ENCODE measurements around the gene PPFIBP1.

PPFIBP1 gene

GRCh38 chr12:27553941-27554340 lies 29.9 kb downstream of the PPFIBP1 start:
- no peak for TF ChIP-seq CTCF (IDR thresholded peaks at IDR 0.05; ENCODE audit: insufficient read depth, missing control alignments)
- no peak for FAIRE-seq
- DNase-seq (ENCODE audit: insufficient read length, low spot score), result peak; percentile 20

- FAIRE-seq (no peak), DNase-seq (ENCODE audit: insufficient read length, low spot score) (no peak)
- TF ChIP-seq CTCF (IDR thresholded peaks at IDR 0.05; ENCODE audit: insufficient read depth, missing control alignments), result no peak
Observed at GRCh38 chr12:27554421-27555186, 30.6 kb downstream of the PPFIBP1 start.

- FAIRE-seq, result no peak
- no peak for DNase-seq (ENCODE audit: insufficient read length, low spot score)
- no peak for TF ChIP-seq CTCF (IDR thresholded peaks at IDR 0.05; ENCODE audit: insufficient read depth, missing control alignments)
Observed at GRCh38 chr12:27555361-27555760, 31.4 kb downstream of the PPFIBP1 start.

- TF ChIP-seq CTCF (IDR thresholded peaks at IDR 0.05; ENCODE audit: insufficient read depth, missing control alignments), result no peak
- FAIRE-seq (no peak), DNase-seq (ENCODE audit: insufficient read length, low spot score) (no peak)
Observed at GRCh38 chr12:27555925-27556778, 32.1 kb downstream of the PPFIBP1 start.

GRCh38 chr12:27560126-27560525 lies 36.1 kb downstream of the PPFIBP1 start:
- no peak for DNase-seq (ENCODE audit: insufficient read length, low spot score)
- FAIRE-seq, result no peak
- no peak for TF ChIP-seq CTCF (IDR thresholded peaks at IDR 0.05; ENCODE audit: insufficient read depth, missing control alignments)

- no peak for TF ChIP-seq CTCF (IDR thresholded peaks at IDR 0.05; ENCODE audit: insufficient read depth, missing control alignments)
- FAIRE-seq, result no peak
- no peak for DNase-seq (ENCODE audit: insufficient read length, low spot score)
Observed at GRCh38 chr12:27561535-27562350, 37.7 kb downstream of the PPFIBP1 start.
